Neuronal stem cell (in vitro differentiated cells): ENCODE results near the gene AP5Z1.
A peak's percentile ranks its signal among the peaks of the same experiment; 100 is the strongest.

Experiments used
- DNase-seq: peaks from one replicate; pipeline ENCODE4 v3.0.0-alpha.2; 2013; ENCODE audit warnings: low spot score
- H2AFZ ChIP-seq: one replicate; pipeline ENCODE4 v1.6.1; 2013; ENCODE audit warnings: mild to moderate bottlenecking, low read length, inconsistent platforms
- H2AK5ac ChIP-seq: 2 replicates; pipeline ENCODE4 v1.6.1; 2013; ENCODE audit warnings: low read depth, mild to moderate bottlenecking, inconsistent platforms, low read length, moderate library complexity, mixed read lengths
- H2BK120ac ChIP-seq: 2 replicates; pipeline ENCODE4 v1.6.1; 2013; ENCODE audit warnings: low read depth, mild to moderate bottlenecking, inconsistent platforms, low read length, moderate library complexity, mixed read lengths
- H2BK12ac ChIP-seq: one replicate; pipeline ENCODE4 v1.6.1; 2013; ENCODE audit warnings: low read length, inconsistent platforms
- H2BK15ac ChIP-seq: 2 replicates; pipeline ENCODE4 v1.6.1; 2013; ENCODE audit warnings: mild to moderate bottlenecking, low read length, inconsistent platforms, mixed read lengths
- H2BK5ac ChIP-seq: one replicate; pipeline ENCODE4 v1.6.1; 2013; ENCODE audit warnings: inconsistent platforms, mild to moderate bottlenecking, low read length, moderate library complexity
- H3K14ac ChIP-seq: one replicate; pipeline ENCODE4 v1.6.1; 2013; ENCODE audit warnings: low read length, inconsistent platforms
- H3K18ac ChIP-seq: 2 replicates; pipeline ENCODE4 v1.6.1; 2013; ENCODE audit warnings: low read length, inconsistent platforms
- H3K23ac ChIP-seq: 2 replicates; pipeline ENCODE4 v1.6.1; 2013; ENCODE audit warnings: low read depth, mild to moderate bottlenecking, mixed read lengths, low read length, inconsistent platforms; ENCODE audit not compliant: poor library complexity
- H3K27ac ChIP-seq: replicated peaks from 3 replicates; pipeline ENCODE4 v1.5.1; 2013; ENCODE audit warnings: low read length, inconsistent platforms
- H3K27me3 ChIP-seq, 3 experiments: 2 replicates each; pipeline ENCODE4 v1.6.1; 2013; ENCODE audit warnings: low read length in 3 of 3, mild to moderate bottlenecking in 2 of 3, inconsistent platforms in 1 of 3, low read depth in 1 of 3, mixed read lengths in 1 of 3, moderate library complexity in 1 of 3; ENCODE audit not compliant: control insufficient read depth in 3 of 3, insufficient read depth in 3 of 3
- H3K36me3 ChIP-seq, 2 donors: replicated peaks in 1 of 2; 2 replicates each; pipeline ENCODE4 v1.6.1; 2013; ENCODE audit warnings: low read length in 2 of 2; ENCODE audit not compliant: control insufficient read depth in 2 of 2, insufficient read depth in 2 of 2
- H3K4ac ChIP-seq: 2 replicates; pipeline ENCODE4 v1.6.1; 2013; ENCODE audit warnings: inconsistent platforms, mild to moderate bottlenecking, low read length, moderate library complexity
- H3K4me1 ChIP-seq, 2 donors: 1 replicate in 1 of 2; 2 replicates in 1 of 2; pipeline ENCODE4 v1.6.1; 2013; ENCODE audit warnings: low read length in 2 of 2, low read depth in 1 of 2; ENCODE audit not compliant: control insufficient read depth in 2 of 2, insufficient read depth in 1 of 2
- H3K4me2 ChIP-seq: one replicate; pipeline ENCODE4 v1.6.1; 2013; ENCODE audit warnings: mild to moderate bottlenecking, low read length, inconsistent platforms; ENCODE audit not compliant: insufficient read depth, poor library complexity, severe bottlenecking
- H3K4me3 ChIP-seq, 2 donors: 2 replicates each; pipeline ENCODE4 v1.5.1; 2013; ENCODE audit warnings: low read length in 2 of 2, mild to moderate bottlenecking in 2 of 2, inconsistent platforms in 1 of 2, moderate library complexity in 1 of 2
- H3K79me1 ChIP-seq: one replicate; pipeline ENCODE4 v1.6.1; 2013; ENCODE audit warnings: low read depth, mild to moderate bottlenecking, inconsistent platforms, low read length, moderate library complexity
- H3K9ac ChIP-seq: one replicate; pipeline ENCODE4 v1.6.1; 2013; ENCODE audit warnings: mild to moderate bottlenecking, low read depth, low read length, inconsistent platforms; ENCODE audit not compliant: poor library complexity
- H3K9me3 ChIP-seq, 2 donors: replicated peaks in 1 of 2; 2 replicates each; pipeline versions ENCODE3 to v1.6.1; 2013; ENCODE audit warnings: low read length in 2 of 2, mild to moderate bottlenecking in 2 of 2, inconsistent platforms in 1 of 2, low read depth in 1 of 2, mixed read lengths in 1 of 2, moderate library complexity in 1 of 2; ENCODE audit not compliant: control insufficient read depth in 2 of 2, insufficient read depth in 1 of 2
- H4K8ac ChIP-seq: one replicate; pipeline ENCODE4 v1.6.1; 2013; ENCODE audit warnings: low read depth, mild to moderate bottlenecking, inconsistent platforms, low read length, moderate library complexity
- H4K91ac ChIP-seq: one replicate; pipeline ENCODE4 v1.6.1; 2013; ENCODE audit warnings: low read length, low read depth, mild to moderate bottlenecking, inconsistent platforms; ENCODE audit not compliant: poor library complexity
- WGBS, 2 donors: extraction: QIAGEN DNeasy Blood & Tissue Kit; methylation state at CpG; one replicate each; pipeline ENCODE4 v1.1.7; 2013; ENCODE audit warnings: missing lambda C conversion rate in 2 of 2, mixed read lengths in 1 of 2; ENCODE audit not compliant: insufficient read length in 2 of 2, insufficient replicate concordance in 1 of 2; ENCODE audit errors: extremely low coverage in 2 of 2; 5-methylcytosine and 5-hydroxymethylcytosine counted together

AP5Z1 gene

GRCh38 chr7:4790078-4790465 lies 14.6 kb downstream of the AP5Z1 start:
- no peak overlapping the region for H3K4ac ChIP-seq
- H2BK12ac ChIP-seq: no peak overlapping the region
- H2AFZ ChIP-seq: no peak overlapping the region
- no peak overlapping the region for H2BK120ac ChIP-seq
- no CpG with 5 or more reads among the region's 9 CpGs for WGBS, 2 donors
- no peaks in the 10 kb centered on the region for H3K79me1 ChIP-seq
- no peak overlapping the region for H3K4me3 ChIP-seq
- H4K91ac ChIP-seq: no peak overlapping the region
- H2AK5ac ChIP-seq: no peak overlapping the region
- no peak overlapping the region for H3K27ac ChIP-seq
- no peaks in the 10 kb centered on the region for H3K9me3 ChIP-seq
- no peak overlapping the region for H2BK5ac ChIP-seq
- DNase-seq: no peak
- no peak overlapping the region for H3K23ac ChIP-seq
- no peak overlapping the region for H3K4me2 ChIP-seq
- no peak overlapping the region for H2BK15ac ChIP-seq
- H3K9ac ChIP-seq: no peak overlapping the region
- H3K36me3 ChIP-seq: peaks cover 5 to 70% of the 10 kb centered on the region in 2 donors
- no peak overlapping the region for H3K14ac ChIP-seq
- H3K18ac ChIP-seq: no peak overlapping the region
- H3K4me1 ChIP-seq: peaks cover 2% of the 10 kb centered on the region in 2 donors
- H3K27me3 ChIP-seq: no peaks in the 10 kb centered on the region
- no peak overlapping the region for H4K8ac ChIP-seq

GRCh38 chr7:4790516-4790991 lies 15.1 kb downstream of the AP5Z1 start:
- no peak overlapping the region for H4K91ac ChIP-seq
- H3K27ac ChIP-seq: no peak overlapping the region
- no peak overlapping the region for H2BK5ac ChIP-seq
- peaks cover 2% of the 10 kb centered on the region in 2 donors for H3K4me1 ChIP-seq
- peak overlapping the region; percentile 43 for H3K23ac ChIP-seq
- peak overlapping the region; percentile 21 for H3K14ac ChIP-seq
- H2BK15ac ChIP-seq: no peak overlapping the region
- H3K27me3 ChIP-seq: no peaks in the 10 kb centered on the region
- H2BK120ac ChIP-seq: no peak overlapping the region
- no peaks in the 10 kb centered on the region for H3K9me3 ChIP-seq
- H3K4ac ChIP-seq: no peak overlapping the region
- H4K8ac ChIP-seq: no peak overlapping the region
- H3K18ac ChIP-seq: no peak overlapping the region
- H2AFZ ChIP-seq: no peak overlapping the region
- H2AK5ac ChIP-seq: peak overlapping the region; percentile 10
- peak overlapping the region; percentile 21 for H3K9ac ChIP-seq
- no peak for DNase-seq
- peaks cover 5 to 67% of the 10 kb centered on the region in 2 donors for H3K36me3 ChIP-seq
- no peak overlapping the region for H3K4me3 ChIP-seq
- no peaks in the 10 kb centered on the region for H3K79me1 ChIP-seq
- H2BK12ac ChIP-seq: no peak overlapping the region
- H3K4me2 ChIP-seq: no peak overlapping the region
- WGBS, 2 donors: no CpG with 5 or more reads among the region's 24 CpGs

DNA sequence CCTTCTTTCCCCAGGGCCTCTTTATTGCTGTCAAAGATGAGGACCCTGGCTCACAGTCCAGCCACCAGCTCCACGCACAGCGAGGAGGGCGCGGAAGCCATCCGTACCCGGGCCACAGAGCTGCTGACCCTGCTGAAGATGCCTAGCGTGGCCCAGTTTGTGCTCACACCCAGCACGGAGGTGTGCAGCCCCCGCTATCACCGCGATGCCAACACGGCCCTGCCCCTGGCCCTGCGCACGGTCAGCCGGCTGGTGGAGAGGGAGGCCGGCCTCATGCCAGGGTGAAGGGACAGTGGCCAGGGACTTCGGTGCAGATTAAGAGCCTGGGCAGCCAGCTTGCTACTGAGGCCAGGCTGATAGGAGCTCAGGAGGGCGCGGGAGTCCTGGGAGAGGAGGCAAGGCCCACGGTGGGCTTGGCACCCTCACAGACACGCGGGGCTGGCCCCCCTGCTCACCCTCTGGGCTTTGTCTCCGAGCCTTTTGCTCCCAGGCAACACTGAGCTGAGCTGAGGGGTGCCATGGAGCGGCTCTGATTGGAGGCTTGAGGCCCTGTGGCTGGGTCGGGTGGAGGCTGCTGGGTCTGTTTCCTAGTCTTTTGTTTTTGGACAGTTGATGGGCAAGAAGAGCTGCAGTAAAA lies 15.8 kb downstream of the AP5Z1 start:
- Histone ChIP-seq H3K27ac (no peak overlapping the region), H3K9me3 (no peaks in the 10 kb centered on the region), H2BK5ac (no peak overlapping the region), H3K18ac (no peak overlapping the region), H2AFZ (no peak overlapping the region), H4K8ac (no peak overlapping the region), H3K4me2 (no peak overlapping the region), H3K36me3 (peaks cover 4 to 62% of the 10 kb centered on the region in 2 donors), H3K9ac (no peak overlapping the region), H2BK120ac (no peak overlapping the region), H4K91ac (no peak overlapping the region), H3K27me3 (no peaks in the 10 kb centered on the region), H3K14ac (no peak overlapping the region), H3K4me3 (no peak overlapping the region), H3K23ac (peak overlapping the region; percentile 73), H2BK15ac (no peak overlapping the region), H3K4ac (no peak overlapping the region), H2BK12ac (no peak overlapping the region), H2AK5ac (peak overlapping the region; percentile 10), H3K79me1 (no peaks in the 10 kb centered on the region), H3K4me1 (peaks cover 2% of the 10 kb centered on the region in 2 donors)
- no peak for DNase-seq
- WGBS, 2 donors: no CpG with 5 or more reads among the region's 25 CpGs

GRCh38 chr7:4791738-4792536 lies 16.5 kb downstream of the AP5Z1 start:
- peak overlapping the region; percentile 73 for H3K23ac ChIP-seq
- no peak overlapping the region for H3K4ac ChIP-seq
- peaks cover 2% of the 10 kb centered on the region in 2 donors for H3K4me1 ChIP-seq
- no peaks in the 10 kb centered on the region for H3K27me3 ChIP-seq
- H3K4me3 ChIP-seq: peak overlapping the region in 1 of 2 donors; percentile 80
- no peak overlapping the region for H4K91ac ChIP-seq
- peak; percentile 89 for DNase-seq
- H2BK15ac ChIP-seq: no peak overlapping the region
- no peak overlapping the region for H3K14ac ChIP-seq
- no peaks in the 10 kb centered on the region for H3K9me3 ChIP-seq
- no peak overlapping the region for H4K8ac ChIP-seq
- peak overlapping the region; percentile 91 for H2BK5ac ChIP-seq
- no peaks in the 10 kb centered on the region for H3K79me1 ChIP-seq
- WGBS, 2 donors: no CpG with 5 or more reads among the region's 50 CpGs
- H2BK12ac ChIP-seq: peak overlapping the region; percentile 7
- no peak overlapping the region for H2BK120ac ChIP-seq
- H3K4me2 ChIP-seq: peak overlapping the region; percentile 54
- H3K18ac ChIP-seq: peak overlapping the region; percentile 74
- H3K9ac ChIP-seq: peak overlapping the region; percentile 77
- H3K36me3 ChIP-seq: peaks cover 4 to 57% of the 10 kb centered on the region in 2 donors
- H2AFZ ChIP-seq: no peak overlapping the region
- H3K27ac ChIP-seq: no peak overlapping the region
- H2AK5ac ChIP-seq: peak overlapping the region; percentile 68
